ENCODE results near the gene RGS16. TPM values are rescaled to one million over a fixed set of nuclear protein-coding genes. Genes with fewer than 3 reads are reported as not detected.

RGS16 gene
- total and polyA plus RNA-seq, 2 experiments from 2014 or later: 0.11 to 0.41 TPM

DNA sequence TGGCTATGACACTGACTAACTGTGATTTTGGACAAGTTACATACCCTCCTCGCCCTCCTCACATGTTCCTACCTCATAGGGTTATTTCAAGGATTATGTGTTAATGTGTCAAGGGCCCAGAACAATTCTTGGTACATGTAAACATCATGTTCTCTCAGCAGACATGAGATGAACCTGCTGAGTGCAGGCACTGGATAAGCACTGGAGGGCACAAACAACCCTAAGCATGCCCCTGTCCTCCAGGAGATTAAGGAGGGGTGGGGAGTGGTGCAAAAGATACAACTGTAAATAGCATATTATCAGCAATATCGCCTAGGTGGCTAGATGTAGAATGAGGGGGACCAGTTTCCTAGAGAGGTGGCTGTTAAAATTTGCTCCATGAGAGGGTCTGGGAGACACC is 17.7 kb upstream of the RGS16 start:
- 68 to 69% methylated on average over 2 of the region's 2 CpGs for WGBS, 2 experiments (ENCODE audit: low coverage in 1 of 2, low lambda C conversion rate in 2 of 2, missing lambda C conversion rate in 2 of 2)
- Histone ChIP-seq H3K9me3 (ENCODE audit: low read depth) (no peaks in the 10 kb centered on the region), H4K20me1 (ENCODE audit: insufficient read depth) (no peaks in the 10 kb centered on the region), H3K9ac (no peak overlapping the region), H3K4me2 (ENCODE audit: unreplicated experiment) (no peak overlapping the region), H3F3A (ENCODE audit: insufficient read depth) (0 out of 2 replicates have a peak, but pooled peaks cover 8% of the 10 kb centered on the region), H2AFZ (no peak overlapping the region), H3K4me1 (ENCODE audit: insufficient read depth) (peaks cover 20% of the 10 kb centered on the region), H3K9me2 (ENCODE audit: insufficient read depth) (no peaks in the 10 kb centered on the region), H3K36me3 (ENCODE audit: low read depth) (no peaks in the 10 kb centered on the region), H3K4me3 (no peak overlapping the region), H3K27ac (no peak overlapping the region), H3K27me3 (replicated peaks; ENCODE audit: insufficient read depth) (no peaks in the 10 kb centered on the region), H3K79me2 (ENCODE audit: insufficient read depth) (no peaks in the 10 kb centered on the region)
- TF ChIP-seq EZH2 (IDR thresholded peaks at IDR 0.05; ENCODE audit: insufficient read depth, poor library complexity, severe bottlenecking) (no peak), EZH2phosphoT487 (IDR thresholded peaks at IDR 0.05; ENCODE audit: insufficient read depth, low read depth) (no peak)
- in situ Hi-C loops (cut with MboI): no loop called here
- DNase-seq: no peak

DNA sequence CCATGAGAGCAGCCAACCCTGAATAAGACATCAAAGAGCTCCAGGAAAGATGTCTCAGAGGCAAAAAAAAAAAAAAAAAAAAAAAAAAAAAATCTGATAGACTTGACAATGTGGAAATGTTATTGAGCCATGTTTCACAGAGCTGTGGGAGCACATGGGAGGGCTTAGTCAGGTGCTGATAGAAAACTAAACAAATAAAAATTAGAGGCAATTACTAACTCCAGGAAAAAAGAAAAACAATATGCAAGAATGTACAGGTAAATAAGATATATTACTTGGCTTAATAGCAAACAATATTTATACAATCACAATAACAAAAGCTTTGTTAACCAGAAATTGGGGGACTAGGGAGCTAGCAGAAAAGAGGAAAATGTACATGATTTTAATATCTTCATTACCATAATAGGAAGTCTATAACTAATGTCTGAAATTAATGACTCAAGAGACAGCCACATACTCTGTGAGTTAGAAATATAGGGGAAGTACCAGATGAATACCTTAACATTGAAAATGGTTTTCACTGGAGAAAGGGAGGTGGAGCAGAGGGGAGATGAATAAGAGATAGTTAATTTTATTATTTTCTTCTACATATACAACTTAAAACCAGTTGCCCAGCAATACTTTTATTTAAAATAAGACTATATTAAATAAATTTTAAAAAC is 16.9 kb upstream of the RGS16 start:
- Histone ChIP-seq H2AFZ (no peak overlapping the region), H3K9me2 (ENCODE audit: insufficient read depth) (no peaks in the 10 kb centered on the region), H3K27me3 (replicated peaks; ENCODE audit: insufficient read depth) (no peaks in the 10 kb centered on the region), H4K20me1 (ENCODE audit: insufficient read depth) (no peaks in the 10 kb centered on the region), H3K79me2 (ENCODE audit: insufficient read depth) (no peaks in the 10 kb centered on the region), H3K4me2 (ENCODE audit: unreplicated experiment) (no peak overlapping the region), H3K27ac (no peak overlapping the region), H3K36me3 (ENCODE audit: low read depth) (no peaks in the 10 kb centered on the region), H3K9ac (no peak overlapping the region), H3K4me1 (ENCODE audit: insufficient read depth) (peaks cover 18% of the 10 kb centered on the region), H3F3A (ENCODE audit: insufficient read depth) (peaks cover 8% of the 10 kb centered on the region; the same call in 1 of the 2 replicates), H3K9me3 (ENCODE audit: low read depth) (no peaks in the 10 kb centered on the region), H3K4me3 (no peak overlapping the region)
- no peak for DNase-seq
- TF ChIP-seq EZH2phosphoT487 (IDR thresholded peaks at IDR 0.05; ENCODE audit: insufficient read depth, low read depth) (no peak), EZH2 (IDR thresholded peaks at IDR 0.05; ENCODE audit: insufficient read depth, poor library complexity, severe bottlenecking) (no peak)
- in situ Hi-C loops (cut with MboI): no loop called here

DNA sequence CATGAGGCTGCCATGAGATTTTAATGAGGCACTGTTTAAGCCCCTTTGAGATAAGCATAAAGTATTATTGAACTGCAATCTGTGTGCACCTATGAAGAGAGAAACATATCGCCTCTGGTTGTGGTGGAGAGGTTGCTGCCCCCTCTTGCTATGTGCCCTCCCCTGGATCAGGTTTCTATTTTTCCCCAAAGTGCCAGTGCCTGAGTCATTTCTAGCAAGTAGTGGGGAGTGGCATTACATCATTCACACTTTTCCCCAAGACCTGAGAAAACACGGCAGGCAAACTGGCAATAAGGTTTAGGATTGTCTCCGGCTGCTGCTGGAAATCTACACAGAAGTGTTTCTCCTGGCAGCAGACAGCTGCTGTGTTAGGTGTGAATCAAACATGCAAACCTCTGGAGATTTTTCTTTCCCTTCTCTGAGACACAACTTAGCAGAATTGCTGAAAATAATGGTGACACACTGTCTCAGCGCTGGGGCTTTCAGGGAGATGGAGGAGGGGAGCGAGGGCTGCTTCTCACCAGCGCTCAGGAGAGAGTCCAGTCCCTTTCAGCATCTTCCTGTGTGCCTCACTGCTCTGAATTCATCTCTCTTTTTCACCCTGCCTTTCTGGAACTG is 13.7 kb upstream of the RGS16 start:
- Histone ChIP-seq H3K27ac (no peak overlapping the region), H3K4me1 (ENCODE audit: insufficient read depth) (peaks cover 28% of the 10 kb centered on the region), H3K9me3 (ENCODE audit: low read depth) (no peaks in the 10 kb centered on the region), H3K9me2 (ENCODE audit: insufficient read depth) (no peaks in the 10 kb centered on the region), H3F3A (ENCODE audit: insufficient read depth) (peaks cover 27% of the 10 kb centered on the region), H4K20me1 (ENCODE audit: insufficient read depth) (no peaks in the 10 kb centered on the region), H3K36me3 (ENCODE audit: low read depth) (no peaks in the 10 kb centered on the region), H3K27me3 (replicated peaks; ENCODE audit: insufficient read depth) (no peaks in the 10 kb centered on the region), H3K4me3 (no peak overlapping the region), H3K4me2 (ENCODE audit: unreplicated experiment) (no peak overlapping the region), H2AFZ (peak overlapping the region; percentile 33), H3K79me2 (ENCODE audit: insufficient read depth) (no peaks in the 10 kb centered on the region), H3K9ac (no peak overlapping the region)
- in situ Hi-C loops (cut with MboI): no loop called here
- WGBS, 2 experiments (ENCODE audit: low coverage in 1 of 2, low lambda C conversion rate in 2 of 2, missing lambda C conversion rate in 2 of 2): 49 to 57% methylated on average over 6 of the region's 6 CpGs
- DNase-seq: peak; percentile 52
- TF ChIP-seq EZH2phosphoT487 (IDR thresholded peaks at IDR 0.05; ENCODE audit: insufficient read depth, low read depth) (no peak), EZH2 (IDR thresholded peaks at IDR 0.05; ENCODE audit: insufficient read depth, poor library complexity, severe bottlenecking) (no peak)

DNA sequence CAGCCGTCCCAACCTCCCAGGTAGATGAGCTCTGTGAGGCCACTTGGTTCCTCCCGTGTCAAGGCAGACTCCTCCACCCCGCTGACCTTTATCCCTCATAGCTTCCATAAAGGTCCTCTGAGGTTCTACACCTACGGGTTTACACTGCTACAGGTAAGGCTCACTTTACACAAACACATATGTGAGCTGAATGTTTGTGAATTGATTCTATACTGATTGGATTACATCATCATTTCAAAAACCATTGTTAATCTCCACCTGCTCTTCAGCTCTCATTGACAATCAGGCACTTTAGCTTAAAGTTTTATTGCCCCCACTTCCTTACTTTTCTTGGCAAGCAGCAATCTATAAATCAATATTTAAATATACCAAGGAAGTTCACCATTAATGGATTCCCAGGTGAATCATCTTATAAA is 12.8 kb upstream of the RGS16 start:
- in situ Hi-C loops (cut with MboI): no loop called here
- no peak overlapping the region for H2AFZ ChIP-seq
- no peaks in the 10 kb centered on the region for H3K9me2 ChIP-seq (ENCODE audit: insufficient read depth)
- H3K4me3 ChIP-seq: no peak overlapping the region
- no peak overlapping the region for H3K4me2 ChIP-seq (ENCODE audit: unreplicated experiment)
- no peaks in the 10 kb centered on the region for H3K79me2 ChIP-seq (ENCODE audit: insufficient read depth)
- H3K9ac ChIP-seq: no peak overlapping the region
- H3K27me3 ChIP-seq (replicated peaks; ENCODE audit: insufficient read depth): no peaks in the 10 kb centered on the region
- 79 to 80% methylated on average over 4 of the region's 4 CpGs for WGBS, 2 experiments (ENCODE audit: low coverage in 1 of 2, low lambda C conversion rate in 2 of 2, missing lambda C conversion rate in 2 of 2)
- no peaks in the 10 kb centered on the region for H3K36me3 ChIP-seq (ENCODE audit: low read depth)
- H3K9me3 ChIP-seq (ENCODE audit: low read depth): no peaks in the 10 kb centered on the region
- no peak for DNase-seq
- peaks cover 27% of the 10 kb centered on the region for H3F3A ChIP-seq (ENCODE audit: insufficient read depth)
- H3K27ac ChIP-seq: no peak overlapping the region
- H4K20me1 ChIP-seq (ENCODE audit: insufficient read depth): no peaks in the 10 kb centered on the region
- H3K4me1 ChIP-seq (ENCODE audit: insufficient read depth): peaks cover 28% of the 10 kb centered on the region
- no peak for TF ChIP-seq EZH2phosphoT487 (IDR thresholded peaks at IDR 0.05; ENCODE audit: insufficient read depth, low read depth)
- no peak for TF ChIP-seq EZH2 (IDR thresholded peaks at IDR 0.05; ENCODE audit: insufficient read depth, poor library complexity, severe bottlenecking)
